GM18951 (cell line): ENCODE data around the gene SSTR4.
"Not testable (repeated sequence)": the region's sequence is repeated elsewhere in the genome, so short reads cannot be mapped to it uniquely, and the experiment has no call there.

Experiments used
- POLR2A ChIP-seq: IDR thresholded peaks from 4 replicates; pipeline ENCODE4 v1.6.1; 2011; ENCODE audit warnings: mild to moderate bottlenecking; ENCODE audit not compliant: insufficient read length, insufficient read depth; ENCODE audit errors: extremely low read depth
- in situ Hi-C: fragments of 300-500 bp; cut with MboI; formaldehyde crosslinking; loops from one replicate; pipeline ENCODE4 v1.12.0; 2022; ENCODE audit warnings: low sequenced_read_pairs, mixed read lengths, inconsistent platforms; ENCODE audit not compliant: unreplicated experiment

Gene SSTR4

GRCh38 chr20:23022849-23023248, 12.3 kb upstream of the SSTR4 start:
- TF ChIP-seq POLR2A, result no peak
- in situ Hi-C loops, result no loop called here

- no peak for TF ChIP-seq POLR2A
- in situ Hi-C loops, result no loop called here
Measured at GRCh38 chr20:23023621-23024177, 11.4 kb upstream of the SSTR4 start.

DNA sequence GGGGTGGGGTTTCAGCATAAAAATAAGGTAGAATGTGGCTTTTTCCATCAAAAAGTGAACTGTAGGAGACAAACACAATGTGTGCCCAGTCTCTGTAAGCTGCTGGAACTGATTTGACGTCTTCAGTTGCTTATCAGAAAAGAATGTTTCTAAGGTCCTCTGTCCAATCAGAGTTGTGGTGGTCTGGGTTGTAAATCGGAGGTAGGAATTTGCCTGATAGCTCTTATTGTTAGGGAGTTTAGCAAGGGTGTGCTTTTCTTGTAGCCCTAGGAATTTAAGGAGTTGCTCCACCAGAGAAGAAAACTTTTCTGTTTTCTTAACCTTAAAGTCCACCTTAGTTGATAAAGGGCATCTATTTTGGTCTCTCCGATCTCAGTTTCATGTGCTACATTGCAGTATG, 10.4 kb upstream of the SSTR4 start:
- no peak for TF ChIP-seq POLR2A
- in situ Hi-C loops, result no loop called here

DNA sequence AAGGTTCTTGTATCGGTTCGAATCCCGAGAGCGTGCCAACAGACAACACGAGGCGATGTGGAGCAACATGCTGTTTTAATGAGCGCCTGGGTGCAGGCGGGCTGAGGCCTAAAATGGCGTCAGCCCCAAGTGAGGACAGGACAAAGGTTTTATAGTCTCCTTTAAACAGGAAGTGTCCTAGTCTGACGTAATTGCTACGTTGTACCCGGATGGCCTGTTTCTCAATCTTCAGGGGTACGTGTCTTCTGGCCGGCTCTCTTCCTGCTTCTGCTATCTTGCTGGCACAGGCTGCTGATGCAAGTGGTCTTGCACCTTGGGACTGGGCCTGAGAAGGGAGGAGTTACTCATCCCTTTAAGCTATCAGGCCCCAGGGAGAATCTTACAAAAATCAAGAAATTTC, 9.6 kb upstream of the SSTR4 start:
- in situ Hi-C loops, result not testable (repeated sequence)

DNA sequence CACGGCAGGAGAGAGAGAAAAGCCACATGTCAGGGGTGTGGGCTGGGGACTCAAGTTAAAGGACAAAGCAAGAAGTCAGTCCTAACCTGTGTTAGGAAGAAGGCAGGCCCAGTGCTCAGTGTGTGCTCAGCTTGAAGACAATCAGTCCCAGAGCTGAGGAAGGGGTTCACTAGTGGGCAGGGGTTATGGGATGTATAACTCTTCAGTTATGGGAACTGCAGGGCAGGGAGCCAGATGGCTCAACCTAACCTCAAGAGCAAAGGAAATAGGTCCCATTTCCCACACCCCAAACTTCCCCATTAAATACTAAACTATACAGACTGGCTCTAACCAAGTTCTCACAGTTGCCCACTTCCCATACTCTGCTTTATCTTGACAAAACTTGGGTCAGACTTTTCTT, 7.4 kb upstream of the SSTR4 start:
- in situ Hi-C loops, result no loop called here
- no peak for TF ChIP-seq POLR2A

- in situ Hi-C loops, result no loop called here
Measured at GRCh38 chr20:23028392-23028791, 6.7 kb upstream of the SSTR4 start.

DNA sequence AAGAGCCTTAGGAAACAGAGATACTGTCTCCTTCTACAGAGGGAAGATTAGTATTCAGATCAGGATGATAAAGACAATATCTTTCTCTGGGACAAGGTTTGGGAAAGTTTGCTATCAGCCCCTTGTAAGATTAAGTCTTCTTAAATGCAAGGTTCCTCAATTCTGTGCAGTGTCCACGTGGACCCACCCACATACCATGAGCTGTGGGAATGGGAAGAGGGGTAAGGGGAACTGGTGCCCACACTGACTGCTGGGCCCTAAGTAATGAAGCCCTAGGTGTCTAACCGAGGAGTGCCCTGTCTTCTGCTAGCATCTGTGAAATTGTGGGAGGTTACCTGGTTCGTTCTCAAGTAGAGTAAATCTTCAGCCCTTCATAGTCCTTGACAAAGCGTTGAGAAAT, 5.8 kb upstream of the SSTR4 start:
- in situ Hi-C loops, result no loop called here
- TF ChIP-seq POLR2A, result no peak

More at GRCh38 chr20:23028392-23028791, 6.7 kb upstream of the SSTR4 start:
- no peak for TF ChIP-seq POLR2A

- no peak for TF ChIP-seq POLR2A
- in situ Hi-C loops, result no loop called here
Measured at GRCh38 chr20:23031346-23031745, 3.8 kb upstream of the SSTR4 start.

- no peak for TF ChIP-seq POLR2A
- in situ Hi-C loops, result no loop called here
Measured at GRCh38 chr20:23032056-23032749, 2.9 kb upstream of the SSTR4 start.

DNA sequence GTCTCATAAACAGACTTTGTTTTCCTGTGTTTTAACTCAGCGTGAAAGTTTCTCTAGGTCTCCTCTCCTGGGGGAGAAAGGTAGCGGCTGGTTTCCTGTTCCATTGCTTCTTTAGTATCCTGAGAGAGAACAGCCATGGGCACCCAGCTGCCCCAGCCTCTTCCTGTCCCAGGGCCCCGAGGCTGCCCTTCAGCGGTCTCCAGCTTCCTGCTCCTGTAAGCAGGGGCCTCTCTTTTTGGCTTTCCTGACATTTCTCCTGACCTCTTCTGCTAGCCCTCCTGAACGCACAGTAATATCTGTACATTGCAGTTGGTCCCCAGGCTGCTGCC, 2.4 kb upstream of the SSTR4 start:
- no peak for TF ChIP-seq POLR2A
- in situ Hi-C loops, result no loop called here

DNA sequence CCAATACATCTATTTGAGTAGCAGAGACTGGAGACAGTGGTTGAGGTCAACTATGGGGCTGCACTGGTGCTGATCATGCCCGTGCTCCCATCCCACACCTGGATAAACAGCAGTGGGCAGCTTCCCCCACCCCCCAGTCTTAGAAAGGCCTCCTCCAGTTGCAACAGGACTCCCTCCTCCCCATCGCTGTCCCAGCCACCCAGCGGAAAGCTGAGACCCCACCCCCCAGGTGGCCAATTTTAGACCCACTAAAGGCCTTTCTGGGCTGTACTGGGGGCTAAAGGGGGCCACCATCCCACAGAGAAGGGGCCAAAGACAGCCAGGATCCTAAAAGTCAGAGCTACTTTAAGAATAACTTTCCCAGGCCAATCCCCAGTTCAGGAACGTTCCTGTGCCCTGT, 1.2 kb upstream of the SSTR4 start:
- TF ChIP-seq POLR2A, result no peak
- in situ Hi-C loops, result no loop called here

- no peak for TF ChIP-seq POLR2A
- in situ Hi-C loops, result no loop called here
Measured at GRCh38 chr20:23035731-23036130, 619 bp downstream of the SSTR4 start.

DNA sequence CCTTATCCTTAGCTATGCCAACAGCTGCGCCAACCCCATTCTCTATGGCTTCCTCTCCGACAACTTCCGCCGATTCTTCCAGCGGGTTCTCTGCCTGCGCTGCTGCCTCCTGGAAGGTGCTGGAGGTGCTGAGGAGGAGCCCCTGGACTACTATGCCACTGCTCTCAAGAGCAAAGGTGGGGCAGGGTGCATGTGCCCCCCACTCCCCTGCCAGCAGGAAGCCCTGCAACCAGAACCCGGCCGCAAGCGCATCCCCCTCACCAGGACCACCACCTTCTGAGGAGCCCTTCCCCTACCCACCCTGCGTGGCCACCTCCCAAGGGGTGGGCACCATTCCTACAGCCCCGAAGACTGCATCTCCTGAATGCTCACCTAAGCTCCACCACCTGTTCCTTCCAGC, 1.3 kb downstream of the SSTR4 start:
- in situ Hi-C loops, result no loop called here
- TF ChIP-seq POLR2A, result no peak

DNA sequence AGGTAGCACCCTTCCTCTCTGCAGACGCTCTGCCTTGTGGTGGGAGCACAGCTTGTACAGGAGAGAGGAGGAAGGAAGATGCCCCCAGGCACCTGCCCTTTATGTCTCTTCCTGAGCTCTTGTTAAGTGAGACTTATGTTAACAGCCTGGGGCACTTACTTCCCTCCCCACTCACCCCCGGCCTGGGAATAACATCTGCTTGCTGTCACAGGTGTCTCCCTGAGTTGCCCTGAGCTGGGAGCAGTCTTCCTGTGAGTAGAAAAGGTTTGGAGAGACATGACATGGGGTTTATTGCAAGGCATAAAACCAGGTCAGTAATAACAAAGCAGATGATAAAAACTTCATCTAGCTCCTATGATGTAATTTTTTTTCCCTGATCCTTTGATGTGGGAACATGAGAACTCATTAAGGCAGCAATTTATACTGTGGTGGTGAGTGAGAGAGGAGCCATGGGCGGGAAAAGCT, 1.9 kb downstream of the SSTR4 start:
- in situ Hi-C loops, result no loop called here

More for the DNA sequence above, 1.9 kb downstream of the SSTR4 start:
- TF ChIP-seq POLR2A, result no peak
